Stimulated activated memory B cell treated with anti-CD40 and anti-IgM and Interleukin-4, amounts not matched to agents 10 μg/mL and 1 μg/mL and 100 μg/mL, for 72 hours (primary cell): ENCODE measurements around the gene PLCB3.

ENCODE experiments used
- ATAC-seq: fragments of 150-1000 bp; cut with Tn5 transposase; 2 replicates; pipeline ENCODE4 v1.10.0; 2021
- H3K27ac Mint-ChIP-seq: one replicate; pipeline ENCODE4 v1.8.0; 2022; ENCODE audit warnings: mild to moderate bottlenecking, mixed read lengths
- H3K27me3 Mint-ChIP-seq: one replicate; pipeline ENCODE4 v1.8.0; 2022; ENCODE audit warnings: mixed read lengths
- H3K36me3 Mint-ChIP-seq: one replicate; pipeline ENCODE4 v1.8.0; 2022; ENCODE audit warnings: mixed read lengths
- H3K4me1 Mint-ChIP-seq: one replicate; pipeline ENCODE4 v1.8.0; 2022; ENCODE audit warnings: mixed read lengths
- H3K4me3 Mint-ChIP-seq: one replicate; pipeline ENCODE4 v1.8.0; 2022; ENCODE audit warnings: mild to moderate bottlenecking, moderate library complexity, mixed read lengths
- H3K9me3 Mint-ChIP-seq: one replicate; pipeline ENCODE4 v1.8.0; 2022; ENCODE audit warnings: mixed read lengths

PLCB3 gene

GRCh38 chr11:64227405-64227956 is 23.8 kb upstream of the PLCB3 start:
- Mint-ChIP-seq H3K4me1 (peaks cover 57% of the 10 kb centered on the region), H3K27me3 (no peaks in the 10 kb centered on the region), H3K4me3 (peak overlapping the region; percentile 91), H3K9me3 (no peaks in the 10 kb centered on the region), H3K27ac (peak overlapping the region; percentile 91), H3K36me3 (peaks cover 5% of the 10 kb centered on the region)
- no peak for ATAC-seq

GRCh38 chr11:64229090-64229743 is 22.1 kb upstream of the PLCB3 start:
- no peak for ATAC-seq
- Mint-ChIP-seq H3K4me1 (peaks cover 73% of the 10 kb centered on the region), H3K4me3 (peak overlapping the region; percentile 91), H3K9me3 (no peaks in the 10 kb centered on the region), H3K27me3 (no peaks in the 10 kb centered on the region), H3K36me3 (peaks cover 5% of the 10 kb centered on the region), H3K27ac (peak overlapping the region; percentile 91)

DNA sequence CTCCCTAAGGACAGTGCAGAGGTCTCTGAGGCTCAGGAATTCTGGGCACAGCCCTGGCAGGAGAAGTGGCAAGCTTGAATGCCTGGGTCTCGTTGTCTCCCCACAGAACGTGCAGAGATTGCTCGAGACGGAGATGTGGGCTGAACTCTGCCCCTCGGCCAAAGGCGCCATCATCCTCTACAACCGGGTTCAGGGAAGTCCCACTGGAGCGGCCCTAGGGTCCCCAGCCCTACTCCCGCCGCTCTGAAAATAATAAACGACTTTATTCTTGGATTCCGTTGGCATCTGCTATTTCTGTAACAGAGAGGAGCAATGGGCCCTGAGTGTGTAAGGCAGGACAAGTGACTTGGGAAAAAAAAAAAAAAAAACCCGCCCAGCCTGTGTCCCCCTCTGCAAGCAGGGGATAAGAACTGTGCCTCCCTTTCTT is 21.6 kb upstream of the PLCB3 start:
- Mint-ChIP-seq H3K4me1 (peaks cover 68% of the 10 kb centered on the region), H3K27ac (peak overlapping the region; percentile 91), H3K9me3 (no peaks in the 10 kb centered on the region), H3K4me3 (peak overlapping the region; percentile 91), H3K27me3 (no peaks in the 10 kb centered on the region), H3K36me3 (peaks cover 5% of the 10 kb centered on the region)
- no peak for ATAC-seq

GRCh38 chr11:64230171-64230984 is 21.0 kb upstream of the PLCB3 start, which contains the start of gene DNAJC4:
DNAJC4 (plus strand) TSS chr11:64230548; CDS start chr11:64230855, 307 bp downstream.
- peaks cover 68% of the 10 kb centered on the region for H3K4me1 Mint-ChIP-seq
- no peaks in the 10 kb centered on the region for H3K27me3 Mint-ChIP-seq
- H3K36me3 Mint-ChIP-seq, result peaks cover 11% of the 10 kb centered on the region
- no peaks in the 10 kb centered on the region for H3K9me3 Mint-ChIP-seq
- H3K4me3 Mint-ChIP-seq, result peak within 1 kb of the TSS; percentile 91
- peak within 1 kb of the TSS; percentile 91 for H3K27ac Mint-ChIP-seq
- ATAC-seq, result peak; percentile 72

DNA sequence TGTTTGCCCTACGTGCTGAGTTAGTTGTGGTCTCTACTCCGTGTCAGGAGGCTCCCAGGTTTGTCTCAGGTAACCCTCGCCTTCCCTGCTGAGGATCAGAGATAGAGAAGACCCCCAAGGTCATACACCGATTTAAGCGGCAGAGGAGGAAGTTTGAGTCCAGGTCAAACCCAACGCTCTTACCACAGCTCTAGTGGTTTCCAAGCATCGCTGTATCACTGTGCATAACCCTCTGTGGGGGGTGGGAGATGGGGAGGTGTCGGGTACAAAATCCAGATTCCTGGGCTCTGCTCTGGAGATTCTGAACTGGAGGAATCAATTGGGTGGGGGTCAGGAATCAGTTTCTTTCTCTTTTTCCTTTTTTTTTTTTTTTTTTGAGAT is 20.4 kb upstream of the PLCB3 start:
- H3K27me3 Mint-ChIP-seq, result no peaks in the 10 kb centered on the region
- H3K4me1 Mint-ChIP-seq, result peaks cover 72% of the 10 kb centered on the region
- no peaks in the 10 kb centered on the region for H3K9me3 Mint-ChIP-seq
- peak overlapping the region; percentile 91 for H3K27ac Mint-ChIP-seq
- peaks cover 14% of the 10 kb centered on the region for H3K36me3 Mint-ChIP-seq
- H3K4me3 Mint-ChIP-seq, result peak overlapping the region; percentile 91
- no peak for ATAC-seq

DNA sequence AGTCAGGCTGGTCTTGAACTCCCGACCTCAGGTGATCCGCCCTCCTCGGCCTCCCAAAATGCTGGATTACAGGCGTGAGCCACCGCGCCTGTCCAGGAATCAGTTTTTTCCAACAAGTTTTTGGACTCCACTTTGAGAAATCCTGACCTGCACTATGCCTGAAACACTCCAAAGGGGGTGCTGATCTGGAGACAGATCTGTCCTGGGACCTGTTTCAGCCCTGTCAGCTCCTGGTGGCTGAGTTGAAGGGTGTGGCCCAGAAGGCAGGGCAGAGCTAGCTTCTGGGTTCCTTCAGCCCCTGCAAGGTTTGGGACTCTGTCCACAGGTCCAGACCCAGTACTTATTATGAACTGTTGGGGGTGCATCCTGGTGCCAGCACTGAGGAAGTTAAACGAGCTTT is 19.8 kb upstream of the PLCB3 start:
- no peaks in the 10 kb centered on the region for H3K9me3 Mint-ChIP-seq
- H3K27ac Mint-ChIP-seq, result peak overlapping the region; percentile 91
- H3K4me1 Mint-ChIP-seq, result peaks cover 73% of the 10 kb centered on the region
- peak overlapping the region; percentile 91 for H3K4me3 Mint-ChIP-seq
- peaks cover 14% of the 10 kb centered on the region for H3K36me3 Mint-ChIP-seq
- no peak for ATAC-seq
- H3K27me3 Mint-ChIP-seq, result no peaks in the 10 kb centered on the region

DNA sequence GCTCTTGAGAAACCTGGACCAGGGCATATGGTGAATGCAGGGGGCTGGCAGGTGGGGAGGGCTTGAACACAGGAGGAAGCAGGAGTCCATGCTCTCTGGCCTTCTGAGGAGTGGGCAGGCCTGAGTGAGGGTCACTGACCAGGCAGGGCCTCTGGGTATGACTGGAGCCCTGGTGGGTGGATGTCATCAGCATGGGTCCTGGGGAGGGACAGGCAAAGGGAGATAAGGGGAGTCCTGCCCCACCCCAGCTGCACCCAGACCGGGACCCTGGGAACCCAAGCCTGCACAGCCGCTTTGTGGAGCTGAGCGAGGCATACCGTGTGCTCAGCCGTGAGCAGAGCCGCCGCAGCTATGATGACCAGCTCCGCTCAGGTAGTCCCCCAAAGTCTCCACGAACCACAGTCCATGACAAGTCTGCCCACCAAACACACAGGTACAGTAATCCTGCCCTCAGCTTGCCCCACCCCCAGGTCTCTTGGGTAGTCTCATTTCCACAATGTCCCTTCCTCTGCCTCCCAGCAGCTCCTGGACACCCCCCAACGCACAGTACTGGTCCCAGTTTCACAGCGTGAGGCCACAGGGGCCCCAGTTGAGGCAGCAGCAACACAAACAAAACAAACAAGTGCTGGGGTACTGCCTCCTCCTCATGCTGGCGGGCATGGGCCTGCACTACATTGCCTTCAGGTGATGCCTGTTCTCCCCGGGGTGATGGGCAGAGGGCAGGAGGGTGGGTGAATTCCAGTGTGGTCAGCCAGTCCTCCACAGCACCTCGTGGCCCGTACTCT is 19.0 kb upstream of the PLCB3 start:
- H3K36me3 Mint-ChIP-seq, result peaks cover 19% of the 10 kb centered on the region
- H3K27me3 Mint-ChIP-seq, result no peaks in the 10 kb centered on the region
- ATAC-seq, result no peak
- peak overlapping the region; percentile 91 for H3K4me3 Mint-ChIP-seq
- H3K27ac Mint-ChIP-seq, result peak overlapping the region; percentile 91
- no peaks in the 10 kb centered on the region for H3K9me3 Mint-ChIP-seq
- peaks cover 74% of the 10 kb centered on the region for H3K4me1 Mint-ChIP-seq

GRCh38 chr11:64232967-64233315 is 18.4 kb upstream of the PLCB3 start:
- no peak for ATAC-seq
- Mint-ChIP-seq H3K4me3 (peak overlapping the region; percentile 76), H3K4me1 (peaks cover 74% of the 10 kb centered on the region), H3K36me3 (peaks cover 21% of the 10 kb centered on the region), H3K9me3 (no peaks in the 10 kb centered on the region), H3K27me3 (no peaks in the 10 kb centered on the region), H3K27ac (peak overlapping the region; percentile 49)

GRCh38 chr11:64233913-64234586 is 17.3 kb upstream of the PLCB3 start, which contains the start of gene VEGFB:
VEGFB (plus strand) TSS chr11:64234584; CDS start chr11:64234834, 250 bp downstream.
- H3K27ac Mint-ChIP-seq, result peak within 1 kb of the TSS; percentile 99
- H3K36me3 Mint-ChIP-seq, result peaks cover 32% of the 10 kb centered on the region
- H3K4me3 Mint-ChIP-seq, result peak within 1 kb of the TSS; percentile 94
- H3K9me3 Mint-ChIP-seq, result no peaks in the 10 kb centered on the region
- peaks cover 78% of the 10 kb centered on the region for H3K4me1 Mint-ChIP-seq
- H3K27me3 Mint-ChIP-seq, result no peaks in the 10 kb centered on the region
- ATAC-seq, result peak; percentile 74

DNA sequence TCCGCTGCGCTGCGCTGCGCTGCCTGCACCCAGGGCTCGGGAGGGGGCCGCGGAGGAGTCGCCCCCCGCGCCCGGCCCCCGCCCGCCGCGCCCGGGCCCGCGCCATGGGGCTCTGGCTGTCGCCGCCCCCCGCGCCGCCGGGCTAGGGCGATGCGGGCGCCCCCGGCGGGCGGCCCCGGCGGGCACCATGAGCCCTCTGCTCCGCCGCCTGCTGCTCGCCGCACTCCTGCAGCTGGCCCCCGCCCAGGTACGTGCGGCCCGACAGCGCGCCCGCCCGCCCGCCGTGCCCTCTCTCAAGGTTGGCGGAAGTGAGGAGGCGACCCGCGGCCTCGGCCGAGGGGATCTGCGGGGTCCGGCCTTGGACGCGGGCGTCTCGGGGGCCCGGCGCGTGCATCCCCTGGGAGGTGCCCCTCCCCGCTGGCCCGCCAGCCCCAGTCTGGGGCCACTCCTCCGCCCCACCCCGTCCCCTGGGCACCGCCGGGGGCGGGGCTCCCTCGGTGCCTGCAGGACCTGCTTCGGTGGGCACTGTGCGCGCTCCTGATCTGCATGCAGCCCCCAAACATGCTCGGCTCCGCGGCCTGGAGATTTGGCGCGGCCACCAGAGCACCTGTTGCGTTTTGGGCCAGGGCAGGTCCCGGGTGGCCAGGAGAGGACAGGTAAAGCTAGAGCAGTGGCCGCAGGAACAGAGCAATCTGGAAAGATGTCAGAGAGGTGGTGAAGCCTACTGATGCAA is 16.5 kb upstream of the PLCB3 start:
- peak overlapping the region; percentile 99 for H3K27ac Mint-ChIP-seq
- no peaks in the 10 kb centered on the region for H3K9me3 Mint-ChIP-seq
- no peaks in the 10 kb centered on the region for H3K27me3 Mint-ChIP-seq
- peak; percentile 71 for ATAC-seq
- peaks cover 36% of the 10 kb centered on the region for H3K36me3 Mint-ChIP-seq
- peak overlapping the region; percentile 94 for H3K4me3 Mint-ChIP-seq
- peaks cover 78% of the 10 kb centered on the region for H3K4me1 Mint-ChIP-seq

GRCh38 chr11:64235437-64236161 is 15.7 kb upstream of the PLCB3 start:
- Mint-ChIP-seq H3K27ac (peak overlapping the region; percentile 99), H3K4me1 (peaks cover 81% of the 10 kb centered on the region), H3K27me3 (no peaks in the 10 kb centered on the region), H3K36me3 (peaks cover 38% of the 10 kb centered on the region), H3K9me3 (no peaks in the 10 kb centered on the region), H3K4me3 (peak overlapping the region; percentile 94)
- ATAC-seq, result no peak

DNA sequence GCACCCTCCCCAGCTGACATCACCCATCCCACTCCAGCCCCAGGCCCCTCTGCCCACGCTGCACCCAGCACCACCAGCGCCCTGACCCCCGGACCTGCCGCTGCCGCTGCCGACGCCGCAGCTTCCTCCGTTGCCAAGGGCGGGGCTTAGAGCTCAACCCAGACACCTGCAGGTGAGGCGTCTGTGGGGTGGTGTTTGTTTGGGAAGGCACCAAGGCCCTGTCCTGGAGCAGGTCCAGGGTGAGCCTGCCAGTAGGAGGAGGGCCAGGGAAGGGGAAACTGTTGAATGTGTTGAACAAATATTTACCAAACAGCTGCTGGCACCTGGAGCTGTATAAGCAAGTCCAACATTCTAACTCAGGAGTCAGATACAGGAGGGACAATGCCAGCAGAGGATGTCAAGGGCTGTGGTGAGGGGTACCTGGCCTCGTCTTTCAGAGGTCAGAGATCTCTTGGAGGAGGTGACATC is 13.8 kb upstream of the PLCB3 start:
- ATAC-seq, result no peak
- Mint-ChIP-seq H3K4me1 (peaks cover 75% of the 10 kb centered on the region), H3K9me3 (no peaks in the 10 kb centered on the region), H3K27me3 (no peaks in the 10 kb centered on the region), H3K36me3 (peaks cover 42% of the 10 kb centered on the region), H3K4me3 (peak overlapping the region; percentile 66), H3K27ac (peak overlapping the region; percentile 99)

DNA sequence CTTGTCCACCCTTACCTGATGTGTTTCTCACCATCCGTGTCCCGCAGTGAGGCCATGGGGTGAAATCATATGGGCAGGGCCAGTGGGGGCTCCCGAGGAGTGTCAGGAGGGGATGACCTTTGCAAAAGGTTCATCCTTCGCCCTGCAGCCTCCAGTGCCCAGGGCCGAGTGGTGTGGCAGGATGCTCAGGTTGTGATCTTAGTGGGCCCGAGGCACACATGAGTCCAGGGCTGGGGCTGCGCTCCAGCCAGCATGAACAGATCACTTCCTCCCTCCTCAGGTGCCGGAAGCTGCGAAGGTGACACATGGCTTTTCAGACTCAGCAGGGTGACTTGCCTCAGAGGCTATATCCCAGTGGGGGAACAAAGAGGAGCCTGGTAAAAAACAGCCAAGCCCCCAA is 13.3 kb upstream of the PLCB3 start:
- Mint-ChIP-seq H3K4me3 (peak overlapping the region; percentile 71), H3K4me1 (peaks cover 75% of the 10 kb centered on the region), H3K9me3 (no peaks in the 10 kb centered on the region), H3K36me3 (peaks cover 48% of the 10 kb centered on the region), H3K27ac (peak overlapping the region; percentile 99), H3K27me3 (no peaks in the 10 kb centered on the region)
- ATAC-seq, result no peak
